SIG-M5 (cell line): Measurements from ENCODE around the gene FXYD4.
"Not testable (repeated sequence)": the region's sequence is repeated elsewhere in the genome, so short reads cannot be mapped to it uniquely, and the experiment has no call there.

Source experiments
- DNase-seq: peaks from one replicate; lab custom pipeline; 2025; lab: John Stamatoyannopoulos, UW

The FXYD4 gene

GRCh38 chr10:43419997-43420368 is 48.5 kb downstream of the FXYD4 start:
- DNase-seq = no peak

DNA sequence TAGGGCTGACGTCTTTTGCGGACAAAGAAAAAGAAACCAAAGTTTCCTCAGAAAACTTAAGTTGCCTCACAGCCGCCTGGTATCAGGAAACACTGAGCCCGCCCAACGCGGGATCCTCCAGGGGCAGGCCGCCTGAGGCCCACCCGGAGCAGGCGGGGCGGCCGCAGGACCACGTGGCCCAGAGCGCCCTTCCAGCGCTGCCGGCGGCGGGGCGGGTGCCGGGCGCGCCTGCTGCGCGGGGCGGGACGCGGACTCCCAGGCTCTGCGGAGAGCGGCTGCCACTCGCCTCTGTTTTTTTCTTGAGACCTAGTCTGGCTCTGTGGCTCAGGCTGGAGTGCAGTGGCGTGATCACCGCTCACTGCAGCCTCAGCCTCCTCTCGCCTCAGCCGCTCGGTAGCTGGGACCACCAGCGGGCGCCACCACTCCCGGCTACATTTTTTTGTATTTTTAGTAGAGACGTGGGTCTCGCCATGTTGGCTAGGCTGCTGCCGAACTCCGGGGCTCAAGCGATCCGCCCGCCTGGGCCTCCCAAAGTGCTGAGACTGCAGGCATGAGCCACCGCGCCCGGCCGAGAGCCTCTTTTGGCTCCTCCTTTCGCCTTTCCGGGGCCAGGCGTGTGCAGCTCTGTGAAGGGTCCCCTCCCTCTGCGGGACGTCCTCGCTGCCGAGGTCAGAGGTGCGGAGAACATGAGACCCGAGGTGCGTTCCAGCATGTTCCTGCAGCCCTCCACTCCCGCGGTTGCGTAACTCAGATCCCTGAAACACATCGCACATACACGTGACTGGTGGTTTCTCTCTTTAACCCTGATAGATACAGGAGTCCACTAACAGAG is 49.1 kb downstream of the FXYD4 start:
- DNase-seq = peak; percentile 56

DNA sequence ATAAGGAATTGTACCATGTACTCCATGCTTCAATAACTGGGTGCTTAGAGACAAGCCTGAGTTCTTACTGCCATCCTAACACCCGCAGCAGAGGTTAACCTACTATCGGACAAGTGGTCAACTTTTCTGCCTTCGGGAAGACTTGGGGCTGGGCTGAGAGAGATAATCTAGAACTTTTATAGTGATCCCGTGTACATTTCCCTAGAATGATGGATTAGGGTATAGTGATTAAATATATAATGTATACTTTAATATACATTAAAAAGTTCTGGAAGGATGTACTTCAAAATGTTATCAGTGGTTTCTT is 49.7 kb downstream of the FXYD4 start:
- no peak for DNase-seq

DNA sequence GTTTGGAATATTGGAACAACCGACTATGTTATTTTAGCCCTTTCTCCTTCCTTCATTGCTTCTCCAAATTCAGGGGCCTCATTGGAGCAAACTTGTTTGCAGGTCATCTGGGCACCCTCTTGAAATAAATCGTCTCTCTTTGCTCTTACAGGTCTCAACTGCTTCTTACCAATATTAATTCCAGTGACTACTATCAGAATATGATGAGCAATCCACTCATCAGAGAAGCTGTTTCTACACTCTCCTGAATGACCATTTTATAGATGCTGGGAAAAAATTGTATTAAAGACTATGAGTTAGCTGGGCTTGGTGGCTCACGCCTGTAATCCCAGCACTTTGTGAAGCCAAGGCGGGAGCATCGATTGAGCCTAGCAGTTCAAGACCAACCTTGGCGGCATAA is 50.1 kb downstream of the FXYD4 start:
- no peak for DNase-seq

GRCh38 chr10:43421944-43422343 is 50.5 kb downstream of the FXYD4 start:
- not testable (repeated sequence) for DNase-seq

GRCh38 chr10:43424416-43424815 is 53.0 kb downstream of the FXYD4 start:
- DNase-seq = no peak
